ENCODE results near the gene TNFRSF19. TPM values are rescaled to one million over a fixed set of nuclear protein-coding genes. Genes with fewer than 3 reads are reported as not detected.

The TNFRSF19 gene
- total and polyA plus RNA-seq, 2 of the 8 experiments (the other 6 are each of a cell fraction or from before 2014, with no cell fraction given) = 0.50 to 0.95 TPM

DNA sequence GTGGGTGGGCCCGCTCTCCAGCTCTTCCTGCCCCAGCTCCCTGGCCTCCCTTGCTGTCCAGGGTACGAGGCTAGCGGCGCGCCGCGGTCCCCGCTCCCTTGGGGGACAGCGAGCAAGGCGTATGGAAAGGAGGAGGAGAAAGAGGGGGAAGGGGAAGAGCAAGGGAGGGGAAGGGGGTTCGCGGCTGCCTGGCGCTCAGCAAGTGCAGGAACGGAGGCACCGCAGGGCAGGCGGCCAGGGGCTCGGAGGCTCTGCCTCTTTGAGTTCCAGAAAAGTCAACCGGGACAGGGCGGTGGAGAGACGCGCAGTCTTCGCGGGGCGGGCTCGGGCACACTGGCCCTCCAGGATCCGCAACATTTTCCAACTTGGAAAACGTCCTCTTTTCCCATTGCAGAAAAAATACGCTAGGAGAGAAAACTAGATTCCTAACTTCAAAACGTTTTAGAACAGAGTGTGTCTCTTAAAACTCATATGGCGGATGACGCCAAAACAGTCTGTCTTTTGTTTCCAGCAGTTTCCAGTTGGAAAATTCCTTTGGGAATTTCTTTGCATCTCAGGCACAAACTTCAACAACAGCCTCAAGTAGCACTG lies 23.1 kb upstream of the TNFRSF19 start (continued):
- TF ChIP-seq HDAC6 (IDR thresholded peaks at IDR 0.05; ENCODE audit: low read depth, low read length) (no peak), SIX5 (IDR thresholded peaks at IDR 0.05; ENCODE audit: low read depth, low read length) (no peak), SAP30 (IDR thresholded peaks at IDR 0.05; ENCODE audit: insufficient read depth, insufficient replicate concordance, low read length) (no peak), ASH2L (IDR thresholded peaks at IDR 0.05; ENCODE audit: low read length) (peak; percentile 87), SUZ12 (IDR thresholded peaks at IDR 0.05; ENCODE audit: low read length) (peak; percentile 31; the same call in 1 of the 2 replicates), SP2 (IDR thresholded peaks at IDR 0.05; ENCODE audit: low read length) (no peak), TAF1 (IDR thresholded peaks at IDR 0.05; ENCODE audit: low read depth, low read length) (peak; percentile 59), POLR2AphosphoS5 (IDR thresholded peaks at IDR 0.05; ENCODE audit: low read depth, low read length) (no peak), POLR2A (IDR thresholded peaks at IDR 0.05; ENCODE audit: control extremely low read depth in 1 of 2, low read depth in 2 of 2, low read length in 2 of 2) (peak in 1 of 2 experiments; percentile 43; a peak in 1 of 3 replicates)
- TF ChIP-seq, protein P1, sequence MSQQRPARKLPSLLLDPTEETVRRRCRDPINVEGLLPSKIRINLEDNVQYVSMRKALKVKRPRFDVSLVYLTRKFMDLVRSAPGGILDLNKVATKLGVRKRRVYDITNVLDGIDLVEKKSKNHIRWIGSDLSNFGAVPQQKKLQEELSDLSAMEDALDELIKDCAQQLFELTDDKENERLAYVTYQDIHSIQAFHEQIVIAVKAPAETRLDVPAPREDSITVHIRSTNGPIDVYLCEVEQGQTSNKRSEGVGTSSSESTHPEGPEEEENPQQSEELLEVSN (IDR thresholded peaks at IDR 0.05) = peak; percentile 52
